Right lobe of liver (tissue), 6 donors: ENCODE data around the gene NCBP1. TPM values are rescaled to one million over a fixed set of nuclear protein-coding genes. Genes with fewer than 3 reads are reported as not detected.

ENCODE experiments used
- ATAC-seq, 4 donors: fragments of 200-7000 bp; cut with Tn5 transposase; one replicate each; pipeline ENCODE4 v1.9.1; 2020; ENCODE audit warnings: mild to moderate bottlenecking in 4 of 4, moderate library complexity in 4 of 4
- DNase-seq, 3 donors: peaks; one replicate each; pipeline ENCODE4 v3.0.0-alpha.2; 2020
- H3K27ac ChIP-seq, 3 donors: fragments of 200-600 bp; one replicate each; pipeline ENCODE4 v1.8.0; 2022
- H3K27me3 ChIP-seq, 2 donors: fragments of 200-600 bp; one replicate each; pipeline ENCODE4 v1.8.0; 2022
- H3K36me3 ChIP-seq, 4 donors: fragments of 200-600 bp; sonication (generic) in 1 of 4; one replicate each; pipeline versions ENCODE4 v1.5.1 to v1.8.0; 2017 to 2022; ENCODE audit warnings: control low read depth in 1 of 4
- H3K4me1 ChIP-seq, 4 donors: fragments of 200-600 bp; sonication (generic) in 1 of 4; one replicate each; pipeline versions ENCODE4 v1.5.1 to v1.8.0; 2017 to 2022; ENCODE audit warnings: control low read depth in 1 of 4
- H3K4me3 ChIP-seq, 3 donors: fragments of 200-600 bp; one replicate each; pipeline ENCODE4 v1.8.0; 2022
- H3K9me3 ChIP-seq, 4 donors: fragments of 200-600 bp; sonication (generic) in 1 of 4; one replicate each; pipeline versions ENCODE4 v1.5.1 to v1.8.0; 2017 to 2022; ENCODE audit warnings: control low read depth in 1 of 4
- CTCF ChIP-seq, 4 donors: fragments of 200-600 bp in 3 of 4; fragments of 450-650 bp in 1 of 4; IDR thresholded peaks; one replicate each; pipeline versions ENCODE4 v1.5.1 to v1.8.0; 2016 to 2022; ENCODE audit warnings: antibody characterized with exemption in 4 of 4, mild to moderate bottlenecking in 2 of 4
- POLR2A ChIP-seq: fragments of 450-650 bp; IDR thresholded peaks from one replicate; pipeline ENCODE4 v1.6.1; 2017; ENCODE audit warnings: antibody characterized with exemption, mild to moderate bottlenecking
- WGBS: methylation state at CpG from one replicate; pipeline ENCODE4 v1.1.6; 2018; ENCODE audit warnings: low coverage, low lambda C conversion rate; ENCODE audit not compliant: insufficient coverage; ENCODE audit errors: missing lambda C conversion rate; 5-methylcytosine and 5-hydroxymethylcytosine counted together
- intact Hi-C, 2 donors: fragments of 100-400 bp; cut with DNase I; formaldehyde crosslinking; loops; one replicate each; pipeline versions ENCODE4 v1.11.2 to v1.14.1; 2022
- total RNA-seq, 6 experiments: library from RNA; depleted of rRNA in 2 of 6; stranded (reverse); fragments of >200 nt in 2 of 6; fragmentation: NEBNext Ultra II Directional in 3 of 6; extraction: Animal tissue kit (Norgen Biotek cat#: 25700) in 3 of 6; gene quantifications; one replicate each; pipeline versions ENCODE4 v1.1.0 to v1.2.4, GENCODE V29; 2016 to 2023
- donor health status: DM: no; HTN: yes; CAD: no.
- donor health status: DM: no; HTN: no; CAD: no.
- donor health status: DM: no; HTN: no; CAD: no.
- donor health status: DM: no; HTN: yes; CAD: no.
- donor health status: DM: no; HTN: yes; CAD: no.

The NCBP1 gene
- total RNA-seq, 6 experiments from 2014 or later: 10.9 to 15.3 (median 12.5) TPM

GRCh38 chr9:97599314-97599846, 34.2 kb upstream of the NCBP1 start:
- ATAC-seq (no peak), DNase-seq (no peak)
- intact Hi-C loops: no loop called here
- no peaks in the 10 kb centered on the region for H3K27me3 ChIP-seq
- H3K9me3 ChIP-seq: no peaks in the 10 kb centered on the region
- peaks cover 0 to 41% (median 16%) of the 10 kb centered on the region in 4 donors for H3K36me3 ChIP-seq
- peaks cover 0 to 5% (median 0%) of the 10 kb centered on the region in 4 donors for H3K4me1 ChIP-seq
- no peak overlapping the region for H3K4me3 ChIP-seq
- TF ChIP-seq CTCF (IDR thresholded peaks at IDR 0.05) (no peak), POLR2A (no peak)
- H3K27ac ChIP-seq: no peak overlapping the region
- WGBS: 67% methylated on average over 7 of the region's 7 CpGs

GRCh38 chr9:97600531-97601227, 32.9 kb upstream of the NCBP1 start:
- Histone ChIP-seq H3K36me3 (peaks cover 0 to 52% (median 19%) of the 10 kb centered on the region in 4 donors), H3K4me1 (peaks cover 0 to 5% (median 0%) of the 10 kb centered on the region in 4 donors), H3K27ac (no peak overlapping the region), H3K4me3 (no peak overlapping the region), H3K27me3 (no peaks in the 10 kb centered on the region), H3K9me3 (no peaks in the 10 kb centered on the region)
- DNase-seq (no peak), ATAC-seq (no peak)
- WGBS: 95% methylated on average over 7 of the region's 8 CpGs
- intact Hi-C loops: loop anchor here (5.0 to 10.0 kb wide), 2 partner anchors 133 to 136 kb away; no protein-coding TSS in a partner anchor
- TF ChIP-seq POLR2A (no peak), CTCF (IDR thresholded peaks at IDR 0.05) (no peak)

DNA sequence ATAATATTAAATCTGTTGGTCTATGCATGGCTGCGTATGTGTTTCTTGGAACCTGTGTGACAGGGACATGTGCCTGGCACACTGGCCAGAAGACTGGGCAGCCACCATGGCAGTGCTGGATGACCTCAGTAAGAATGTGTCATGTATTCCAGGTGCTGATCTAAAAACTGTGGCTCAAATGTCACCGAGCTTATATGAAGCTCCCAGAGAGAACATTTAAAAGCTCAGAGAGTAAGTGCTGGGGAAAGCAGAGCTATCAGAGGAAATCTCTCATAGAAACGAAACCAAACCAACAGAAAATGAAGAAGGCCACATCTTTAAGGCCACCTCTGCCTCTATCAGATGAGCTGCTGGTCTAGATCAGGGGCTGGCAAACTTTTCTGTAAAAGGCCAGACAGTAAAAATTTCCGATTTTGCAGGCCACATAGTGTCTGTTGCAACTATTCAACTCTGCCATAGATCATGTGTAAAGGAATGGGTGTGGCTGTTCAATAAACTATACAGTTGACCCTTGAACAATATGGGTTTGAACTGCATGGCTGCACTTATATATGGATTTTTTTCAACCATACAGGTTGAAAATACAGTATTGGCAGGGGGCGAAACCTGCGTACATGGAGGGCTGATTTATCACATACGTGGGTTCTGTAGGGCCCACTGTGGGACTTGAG, 32.3 kb upstream of the NCBP1 start:
- Histone ChIP-seq H3K36me3 (peaks cover 0 to 57% (median 21%) of the 10 kb centered on the region in 4 donors), H3K9me3 (no peaks in the 10 kb centered on the region), H3K4me1 (peaks cover 0 to 5% (median 0%) of the 10 kb centered on the region in 4 donors), H3K27me3 (no peaks in the 10 kb centered on the region), H3K27ac (no peak overlapping the region), H3K4me3 (no peak overlapping the region)
- intact Hi-C loops: loop anchor here (5.0 to 10.0 kb wide), 2 partner anchors 134 to 137 kb away; no protein-coding TSS in a partner anchor
- DNase-seq: no peak
- ATAC-seq: no peak
- WGBS: 85% methylated on average over 7 of the region's 7 CpGs
- no peak for TF ChIP-seq CTCF (IDR thresholded peaks at IDR 0.05)
- no peak for TF ChIP-seq POLR2A

GRCh38 chr9:97602430-97602829, 31.2 kb upstream of the NCBP1 start:
- Histone ChIP-seq H3K9me3 (no peaks in the 10 kb centered on the region), H3K36me3 (peaks cover 0 to 57% (median 21%) of the 10 kb centered on the region in 4 donors)

More at GRCh38 chr9:97602430-97602829, 31.2 kb upstream of the NCBP1 start:
- TF ChIP-seq POLR2A (no peak), CTCF (IDR thresholded peaks at IDR 0.05) (no peak)
- H3K27ac ChIP-seq: no peak overlapping the region
- intact Hi-C loops: loop anchor here (5.0 to 10.0 kb wide), 2 partner anchors 135 to 138 kb away; no protein-coding TSS in a partner anchor
- H3K27me3 ChIP-seq: no peaks in the 10 kb centered on the region
- DNase-seq: no peak
- ATAC-seq: no peak
- 89% methylated on average over 8 of the region's 10 CpGs for WGBS
- peaks cover 0 to 5% (median 0%) of the 10 kb centered on the region in 4 donors for H3K4me1 ChIP-seq
- no peak overlapping the region for H3K4me3 ChIP-seq
